ENCODE data around the gene GRIA2.
"Not testable (repeated sequence)": the region's sequence is repeated elsewhere in the genome, so short reads cannot be mapped to it uniquely, and the experiment has no call there.

The GRIA2 gene

DNA sequence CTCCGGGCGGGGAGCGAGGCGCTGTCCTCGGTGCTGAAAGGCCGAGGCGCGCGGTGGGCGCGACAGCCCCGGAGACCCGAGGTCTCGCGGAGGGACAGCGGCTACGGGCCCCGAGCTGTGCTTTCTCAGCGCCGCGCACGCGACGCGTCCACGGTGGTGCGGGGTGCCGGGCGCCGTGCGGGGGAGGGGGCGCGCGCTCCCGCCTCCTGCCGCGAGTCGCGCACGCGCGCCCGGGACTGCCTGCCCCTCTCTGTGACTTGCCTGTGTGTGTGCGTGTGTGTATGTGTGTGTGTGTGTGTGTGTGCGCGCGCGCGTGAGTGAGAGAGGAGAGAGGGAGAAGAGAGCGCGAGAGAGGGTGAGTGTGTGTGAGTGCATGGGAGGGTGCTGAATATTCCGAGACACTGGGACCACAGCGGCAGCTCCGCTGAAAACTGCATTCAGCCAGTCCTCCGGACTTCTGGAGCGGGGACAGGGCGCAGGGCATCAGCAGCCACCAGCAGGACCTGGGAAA, at the start of gene GRIA2:
Gene GRIA2, plus strand, starts transcription at position 358 of the 511 bp plus-strand sequence. CDS start 315 bp downstream, outside the sequence.
- DNase-seq, result no peak

DNA sequence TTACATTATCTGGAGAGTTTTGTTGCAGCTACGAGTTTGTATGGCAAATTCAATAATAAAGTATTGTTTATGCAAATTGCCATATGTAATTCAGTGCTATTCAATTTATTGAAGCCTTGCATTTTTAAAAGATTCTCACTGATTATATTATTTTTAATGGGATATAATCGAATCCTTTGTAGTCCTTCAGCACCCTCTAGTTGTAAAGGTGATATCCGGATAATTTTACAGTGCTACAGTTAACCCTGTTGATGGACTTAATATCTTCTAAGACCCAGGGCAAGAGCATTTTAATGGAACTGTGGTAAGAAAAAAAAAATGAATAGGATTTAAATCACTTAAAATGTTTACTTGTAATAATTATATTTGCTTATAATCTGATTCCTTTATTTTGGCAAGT, 48.5 kb upstream of the GRIA2 start:
- DNase-seq, result no peak

DNA sequence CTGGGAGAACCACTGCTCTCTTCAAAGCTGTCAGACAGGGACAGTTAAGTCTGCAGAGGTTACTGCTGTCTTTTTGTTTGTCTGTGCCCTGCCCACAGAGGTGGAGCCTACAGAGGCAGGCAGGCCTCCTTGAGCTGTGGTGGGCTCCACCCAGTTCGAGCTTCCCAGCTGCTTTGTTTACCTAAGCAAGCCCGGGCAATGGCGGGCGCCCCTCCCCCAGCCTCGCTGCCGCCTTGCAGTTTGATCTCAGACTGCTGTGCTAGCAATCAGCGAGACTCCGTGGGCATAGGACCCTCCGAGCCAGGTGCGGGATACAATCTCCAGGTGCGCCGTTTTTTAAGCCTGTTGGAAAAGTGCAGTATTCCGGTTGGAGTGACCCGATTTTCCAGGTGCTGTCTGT, 40.3 kb upstream of the GRIA2 start:
- DNase-seq, result not testable (repeated sequence)

DNA sequence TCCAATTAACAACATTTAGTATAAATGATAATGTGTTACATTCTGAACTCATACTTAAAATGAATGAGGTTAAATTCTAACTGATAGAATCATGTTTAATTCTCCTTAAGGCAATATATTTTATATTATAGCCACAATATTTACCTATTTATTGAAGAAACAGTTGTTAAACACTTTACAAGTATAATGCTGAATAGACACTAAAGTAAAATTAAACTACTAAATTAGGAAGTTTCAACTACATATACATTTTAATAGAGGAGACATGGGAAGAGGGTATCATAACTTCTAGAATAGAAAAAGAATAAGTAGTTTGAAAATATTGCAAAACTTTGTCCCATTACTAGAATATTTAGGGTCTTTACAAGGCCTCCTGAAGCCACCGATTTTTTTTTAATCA, 36.2 kb upstream of the GRIA2 start:
- DNase-seq, result no peak

DNA sequence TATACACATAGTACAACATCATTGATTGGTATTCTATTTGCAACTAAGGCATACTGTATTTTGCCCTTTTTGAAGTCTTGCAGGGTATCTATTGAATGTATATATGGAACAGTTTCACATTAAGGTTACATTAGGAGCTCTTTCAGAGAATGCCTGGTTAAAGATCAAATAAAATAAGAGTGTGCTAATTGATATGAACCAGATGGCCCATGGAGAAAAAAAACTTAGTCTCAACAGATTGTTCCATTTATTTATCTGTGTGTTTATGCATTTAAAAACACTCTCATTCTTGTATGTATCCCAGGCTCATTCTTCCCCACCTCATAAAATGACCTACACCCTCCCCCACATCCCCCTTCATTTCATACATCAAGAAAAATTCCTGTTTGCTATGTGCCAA, 35.2 kb upstream of the GRIA2 start:
- DNase-seq, result no peak

DNA sequence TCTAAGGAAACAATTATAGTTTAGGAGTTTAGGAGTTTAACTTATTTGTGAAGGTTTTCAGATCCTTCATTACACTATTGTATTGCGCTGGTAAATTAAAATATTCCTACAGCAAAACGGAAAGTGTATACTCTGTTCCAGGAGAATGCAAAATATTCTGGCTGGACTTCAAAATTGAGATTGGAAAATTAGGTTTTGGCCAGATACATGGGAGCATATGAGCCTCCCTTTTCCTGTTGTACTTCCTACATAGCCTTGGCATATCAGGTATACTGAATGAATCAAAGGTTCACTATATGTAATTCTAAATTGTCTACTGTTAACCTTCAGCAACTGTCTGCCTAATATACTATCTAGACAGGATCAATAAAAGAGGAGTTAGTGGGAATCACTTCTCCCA, 25.2 kb upstream of the GRIA2 start:
- no peak for DNase-seq

DNA sequence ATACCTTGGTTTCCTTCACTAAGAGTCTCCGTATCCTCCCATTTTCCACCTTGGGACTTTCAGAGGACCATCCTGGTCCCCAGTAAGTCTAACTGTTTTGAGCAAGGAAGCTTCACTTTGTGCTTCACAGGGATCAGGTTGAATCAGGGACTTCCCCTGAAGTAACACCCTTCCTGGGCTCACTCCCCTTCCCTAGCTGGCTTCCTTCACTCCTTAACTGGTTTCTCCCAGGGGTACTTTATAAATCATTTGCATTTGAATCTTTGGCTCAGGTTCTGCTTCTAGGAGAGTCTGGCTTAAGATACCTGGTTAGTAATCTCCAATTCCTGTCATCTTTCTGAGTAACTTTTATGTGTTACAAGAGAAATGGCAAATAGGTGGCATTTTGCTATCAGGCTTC, 24.5 kb upstream of the GRIA2 start:
- DNase-seq, result no peak

DNA sequence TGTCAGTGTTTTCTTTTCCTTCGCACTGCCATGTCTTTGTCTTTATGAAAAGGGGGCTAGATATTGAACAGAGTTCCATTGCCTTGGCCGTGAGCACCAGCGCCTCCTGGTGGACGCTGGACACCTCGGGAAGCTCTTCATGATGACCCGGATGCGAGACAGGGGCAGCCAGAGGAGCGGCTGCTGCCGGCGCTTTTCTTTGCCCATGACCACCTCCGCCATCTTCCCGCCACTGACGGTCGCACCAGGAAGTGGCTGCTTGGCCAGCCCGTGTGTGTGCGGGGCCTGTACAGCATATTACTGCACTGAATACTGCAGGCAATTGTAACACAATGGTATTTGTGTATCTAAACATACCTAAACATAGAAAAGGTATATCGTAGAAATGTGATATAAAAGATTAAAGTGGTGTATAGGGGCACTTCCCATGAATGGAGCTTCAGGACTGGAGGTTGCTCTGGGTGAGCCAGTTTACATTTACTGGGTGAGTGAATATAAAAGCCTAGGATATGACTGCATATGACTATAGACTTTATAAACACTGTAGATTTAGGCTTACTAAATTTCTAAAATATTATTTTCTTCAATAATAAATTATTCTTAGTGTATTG, 15.8 kb upstream of the GRIA2 start:
- no peak for DNase-seq

DNA sequence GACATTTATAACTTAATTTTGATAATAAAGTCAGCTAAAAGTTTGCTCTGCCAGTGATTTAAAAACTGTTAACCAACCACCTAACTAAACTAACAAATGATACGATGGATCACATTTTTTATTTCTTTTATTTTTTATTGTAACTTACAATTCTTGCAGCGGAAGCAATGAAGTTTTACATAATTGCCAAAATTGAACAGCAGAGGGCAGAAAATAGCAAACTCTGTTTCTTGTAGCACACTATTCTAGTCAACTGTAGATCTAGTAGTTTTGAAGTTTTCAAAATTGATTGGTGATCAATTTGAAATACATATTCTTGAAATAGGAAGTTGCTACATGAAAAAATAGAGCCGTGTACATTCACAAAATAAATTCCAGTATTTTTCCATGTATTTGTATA, 2.8 kb upstream of the GRIA2 start:
- DNase-seq, result no peak

DNA sequence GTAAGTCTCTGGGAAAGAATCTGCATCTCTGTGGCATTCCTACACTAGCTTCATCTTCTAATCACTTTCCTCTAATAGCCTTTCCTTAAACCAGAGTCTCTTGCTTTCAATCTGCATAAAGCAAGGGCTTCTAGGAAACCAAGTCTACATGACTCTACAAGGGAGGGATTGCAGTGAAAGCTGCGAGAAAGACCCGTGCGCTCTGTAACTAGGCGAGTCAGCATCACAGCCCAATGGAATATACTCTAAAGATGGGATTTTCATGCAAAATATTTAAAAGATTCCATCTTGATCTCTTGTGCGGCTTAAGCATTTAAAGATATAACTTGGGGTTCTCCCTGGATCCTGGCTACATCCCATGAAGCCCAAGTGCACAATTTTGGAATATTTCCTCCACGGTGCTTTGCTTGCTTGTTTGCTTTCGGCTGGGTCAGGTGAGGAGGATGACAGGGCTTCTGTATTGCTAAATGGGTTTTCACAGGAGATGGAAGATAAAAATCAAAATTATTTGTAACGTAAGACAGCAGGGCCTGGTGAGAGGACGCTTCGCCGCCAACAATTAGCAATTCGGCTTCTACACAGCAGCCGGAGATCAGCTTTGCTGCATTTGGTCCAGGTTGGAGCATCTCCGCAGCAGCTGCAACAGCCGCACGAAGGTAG, 687 bp upstream of the GRIA2 start:
- DNase-seq, result no peak

DNA sequence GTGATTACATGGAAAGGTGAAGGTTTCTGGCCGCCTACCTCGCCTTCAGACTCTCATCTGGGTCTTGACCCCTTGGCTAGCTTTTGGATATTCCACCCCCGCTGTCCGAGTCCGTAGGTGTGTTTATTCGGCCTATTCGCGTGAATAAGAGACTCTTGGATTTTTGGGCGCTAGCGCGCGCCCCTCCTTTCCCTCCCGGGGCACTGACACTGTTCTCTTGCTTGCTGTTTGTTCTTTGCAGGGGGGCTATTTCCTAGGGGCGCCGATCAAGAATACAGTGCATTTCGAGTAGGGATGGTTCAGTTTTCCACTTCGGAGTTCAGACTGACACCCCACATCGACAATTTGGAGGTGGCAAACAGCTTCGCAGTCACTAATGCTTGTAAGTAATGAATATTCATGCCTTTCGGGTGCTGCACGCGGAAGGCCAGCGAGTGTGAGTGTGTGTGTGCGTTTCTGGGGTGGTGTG, 932 bp downstream of the GRIA2 start:
- DNase-seq, result no peak

DNA sequence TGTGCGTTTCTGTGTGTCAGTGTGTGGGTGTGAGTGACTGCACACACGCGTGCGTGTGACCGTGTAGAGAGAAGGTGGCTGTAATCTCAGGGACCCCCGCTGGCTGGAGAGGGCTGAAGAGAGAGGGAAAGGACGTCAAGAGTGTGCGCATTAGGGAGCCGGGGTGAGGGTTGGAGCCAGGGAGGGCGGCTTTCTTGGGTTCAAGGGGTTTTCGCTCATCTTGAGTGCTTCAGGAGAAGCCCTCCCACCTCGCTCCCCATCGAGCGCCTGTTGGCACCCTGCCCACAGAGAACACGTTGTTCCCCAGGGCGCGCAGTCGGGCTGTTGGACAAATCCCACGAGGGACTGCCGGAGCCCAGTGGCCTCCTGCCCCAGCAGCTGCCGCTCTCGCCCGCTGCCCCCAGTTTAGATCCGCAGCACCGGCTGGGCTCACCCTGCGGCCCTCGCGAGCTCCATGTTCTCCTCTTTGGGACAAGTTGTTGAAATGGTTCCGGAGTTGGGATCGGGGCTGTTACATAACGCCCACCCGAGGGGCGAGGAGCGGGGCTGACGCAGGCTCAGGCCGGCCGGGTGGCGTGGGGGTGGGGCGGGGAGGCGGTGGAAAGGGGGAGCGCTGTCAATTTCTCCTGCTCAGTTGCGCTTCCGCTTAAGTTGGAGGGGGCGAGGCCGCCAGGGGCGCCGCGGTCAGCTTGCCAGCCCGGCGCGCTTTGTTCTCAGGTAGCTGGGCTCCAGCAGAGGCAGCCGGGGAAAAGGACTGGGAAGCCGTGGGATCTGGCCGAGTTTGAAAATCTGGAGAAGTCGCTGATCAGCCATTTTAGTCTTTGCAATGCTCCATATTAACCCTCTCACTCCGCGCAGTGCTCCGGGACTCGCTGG, 1.6 kb downstream of the GRIA2 start:
- no peak for DNase-seq

DNA sequence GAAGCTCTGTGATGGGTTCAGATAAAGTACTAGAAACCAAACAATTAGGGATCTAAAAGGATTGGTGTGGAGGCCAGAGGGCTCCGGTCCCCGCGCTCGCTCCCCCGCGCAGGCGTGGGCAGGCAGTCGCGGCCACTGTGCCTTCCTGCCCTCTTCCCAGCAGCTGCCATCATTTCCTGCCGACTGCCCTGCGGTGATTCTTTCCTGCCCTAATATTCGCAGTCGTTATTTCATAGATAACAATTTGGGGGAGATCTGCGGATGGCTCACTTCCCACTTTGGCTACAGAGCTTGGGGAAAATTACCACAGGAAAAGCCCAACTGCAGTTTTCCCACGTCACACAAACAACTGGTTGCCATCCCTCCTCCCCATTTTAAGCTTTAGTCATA, 2.2 kb downstream of the GRIA2 start:
- DNase-seq, result no peak

DNA sequence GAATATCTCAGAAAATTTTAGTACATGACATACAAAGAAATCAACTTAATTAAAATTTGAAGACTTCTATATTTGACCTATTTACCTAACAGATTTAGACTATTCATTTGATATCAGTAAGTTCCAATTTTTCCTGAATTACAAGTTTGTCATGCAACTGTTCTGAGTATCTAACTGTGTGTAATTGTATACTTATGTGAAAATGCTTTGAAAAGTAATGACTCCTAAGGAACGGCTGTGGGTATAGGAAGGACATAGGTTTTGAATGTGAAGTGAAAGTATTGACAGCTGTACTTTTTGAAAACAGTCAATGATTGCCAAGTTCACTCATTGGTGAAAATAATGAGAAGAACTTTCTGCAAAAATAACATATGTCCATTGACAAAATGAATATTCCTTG, 2.9 kb downstream of the GRIA2 start:
- DNase-seq, result no peak

DNA sequence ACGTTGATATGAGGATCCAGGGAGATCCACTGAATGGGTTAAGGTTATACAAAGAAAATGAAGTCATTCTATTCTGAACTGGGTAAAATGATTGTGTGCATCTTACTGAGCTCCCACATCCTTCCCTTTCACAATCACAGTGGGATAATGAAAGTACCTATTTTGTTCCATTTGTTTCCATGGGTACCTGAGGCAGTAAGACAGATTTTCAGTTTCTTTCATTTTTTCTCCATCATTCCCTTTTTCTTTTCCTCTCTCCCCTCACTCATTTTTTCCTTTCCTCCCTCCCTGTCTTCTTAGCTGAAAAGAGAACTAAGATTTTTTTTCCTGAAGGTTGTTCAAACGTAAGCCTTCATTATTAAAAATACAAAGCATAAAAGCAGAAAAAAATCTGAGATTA, 4.6 kb downstream of the GRIA2 start:
- no peak for DNase-seq

DNA sequence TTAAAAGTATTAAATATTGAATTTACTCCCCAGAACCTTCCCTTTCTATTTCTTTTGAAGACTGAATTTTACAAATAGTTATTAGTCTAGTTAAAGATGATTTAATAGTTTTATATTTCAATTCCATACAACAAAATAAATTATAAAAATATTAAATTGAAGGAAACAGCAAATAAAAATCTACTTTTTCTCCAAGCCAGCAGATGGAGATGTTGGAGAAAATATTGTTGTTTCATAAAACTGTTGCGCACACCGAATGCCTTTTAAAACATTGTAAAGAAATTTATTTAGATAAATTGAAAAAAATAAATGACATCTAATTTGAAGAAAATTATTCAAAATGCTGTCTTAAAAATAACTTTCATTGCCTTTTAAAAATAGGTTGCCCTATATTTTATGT, 5.5 kb downstream of the GRIA2 start:
- DNase-seq, result no peak

DNA sequence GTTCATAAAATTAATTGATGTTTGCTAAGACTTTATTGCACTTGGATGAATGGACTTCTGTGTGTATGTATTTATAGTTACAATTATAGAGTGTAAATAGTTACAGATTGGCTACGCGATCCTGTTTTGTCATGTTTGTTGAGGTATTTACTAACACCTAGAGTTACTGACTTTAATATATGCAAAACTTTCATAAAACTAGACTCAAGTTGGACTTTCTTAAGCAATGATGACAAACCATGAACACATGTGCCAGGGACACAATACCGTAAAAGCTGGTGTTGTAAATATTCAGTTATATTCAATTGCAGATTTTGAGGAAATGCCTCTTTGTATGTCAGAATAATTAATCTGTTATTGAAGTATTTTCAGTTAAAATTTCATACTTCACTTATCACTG, 6.1 kb downstream of the GRIA2 start:
- DNase-seq, result no peak

DNA sequence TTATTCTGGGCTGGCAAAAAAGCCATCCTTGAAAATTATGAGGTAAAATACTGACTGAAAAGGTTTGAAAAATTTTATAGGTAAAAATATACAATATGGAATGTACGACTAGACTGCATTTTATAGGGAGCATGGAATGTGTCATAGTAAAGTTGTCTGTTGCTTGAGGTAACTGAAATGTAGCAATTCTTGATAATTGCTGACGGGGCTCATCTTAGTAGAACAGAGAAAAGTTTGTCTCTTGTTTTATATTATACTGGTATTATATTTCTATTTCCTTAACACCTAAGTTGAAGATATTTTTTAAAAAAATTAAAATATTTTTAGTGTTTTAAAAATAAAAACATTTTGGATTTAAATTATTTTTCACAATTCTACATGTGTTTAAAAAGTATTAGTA, 11.0 kb downstream of the GRIA2 start:
- no peak for DNase-seq

DNA sequence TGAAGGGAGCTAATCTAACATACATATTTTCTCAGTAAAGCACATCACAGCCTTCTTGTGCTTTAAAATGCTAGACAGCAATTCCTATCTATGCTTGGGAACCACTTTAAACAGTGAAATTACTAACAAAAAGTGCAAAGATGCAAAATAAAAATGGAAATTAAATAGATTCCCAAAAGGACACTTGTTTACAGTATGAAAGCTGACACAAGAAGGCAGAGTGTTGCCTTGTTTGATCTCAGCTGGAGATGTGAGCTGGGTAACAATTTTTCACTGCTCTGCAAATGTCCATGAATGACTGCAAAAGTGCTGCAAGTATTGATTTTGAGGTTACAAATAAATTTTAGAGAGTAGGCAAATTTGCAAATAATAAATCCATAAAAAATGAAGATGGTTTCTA, 22.3 kb downstream of the GRIA2 start:
- DNase-seq, result no peak

DNA sequence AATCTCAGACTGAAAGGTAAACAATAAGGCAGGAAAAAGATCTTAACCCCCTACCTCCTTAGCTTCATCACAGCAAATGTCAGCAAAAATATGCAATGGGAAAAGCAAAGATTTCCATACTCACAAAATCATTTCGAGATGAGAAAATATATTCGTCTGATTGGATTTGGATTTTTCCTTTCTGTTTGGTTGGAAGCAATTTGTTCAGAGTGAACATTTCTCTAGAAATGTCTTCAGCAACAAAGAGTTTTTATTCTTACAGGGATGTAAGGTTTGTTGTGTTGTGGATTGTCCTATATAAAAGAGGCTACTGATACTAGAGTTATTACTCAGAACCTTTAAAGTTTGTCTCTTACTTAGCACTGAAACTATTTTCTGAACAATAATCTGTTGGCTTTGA, 23.8 kb downstream of the GRIA2 start:
- DNase-seq, result no peak

DNA sequence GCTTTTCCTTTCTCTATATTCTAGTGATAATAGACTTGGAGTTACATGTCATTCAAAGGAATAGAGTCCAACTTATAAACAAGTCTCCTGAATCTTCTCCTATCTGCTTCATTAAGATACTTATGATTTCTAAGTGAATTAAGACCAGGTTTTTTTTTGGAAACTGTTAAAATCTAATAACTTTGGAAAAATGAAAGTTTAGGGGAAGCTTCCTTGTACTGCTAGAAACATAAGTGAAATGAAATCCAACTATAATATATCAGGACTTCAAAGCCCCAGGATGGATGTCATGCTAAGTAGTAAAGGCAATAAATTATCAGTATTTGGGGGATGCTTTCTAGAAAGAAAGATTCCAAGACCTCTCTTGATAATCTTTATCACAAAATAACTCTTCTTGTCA, 24.8 kb downstream of the GRIA2 start:
- DNase-seq, result no peak

DNA sequence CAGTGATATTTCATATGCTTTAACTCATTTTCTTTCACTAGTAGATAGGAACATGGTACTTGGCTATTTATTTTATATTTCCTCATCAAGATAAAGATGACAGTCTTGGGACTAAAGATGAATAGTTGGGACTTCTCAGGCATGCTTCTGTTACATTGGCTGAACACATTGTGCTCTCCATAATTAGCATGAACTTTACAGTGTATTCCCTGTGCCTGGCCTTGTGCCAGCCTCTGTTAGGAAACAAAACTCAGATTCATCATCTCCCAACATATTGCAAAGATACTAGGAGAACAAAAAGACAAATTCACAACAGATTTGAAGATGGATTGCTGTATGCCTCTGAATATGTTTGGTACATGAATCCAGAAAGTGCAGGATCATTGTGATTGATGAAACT, 26.4 kb downstream of the GRIA2 start:
- DNase-seq, result no peak

DNA sequence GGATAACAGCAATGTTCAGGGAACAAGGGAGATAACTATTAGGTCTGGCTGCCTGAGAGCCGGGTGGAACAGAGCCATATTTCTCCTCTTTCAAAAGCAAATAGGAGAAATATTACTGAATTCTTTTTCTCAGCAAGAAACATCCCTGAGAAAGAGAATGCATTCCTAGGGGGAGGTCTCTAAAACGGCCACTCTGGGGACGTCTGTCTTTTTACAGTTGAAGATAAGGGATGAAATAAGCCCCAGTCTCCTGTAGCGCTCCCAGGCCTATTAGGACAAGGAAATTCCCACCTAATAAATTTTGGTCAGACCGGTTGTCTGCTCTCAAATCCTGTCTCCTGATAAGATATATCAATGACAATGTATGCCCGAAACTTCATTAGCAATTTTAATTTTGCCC, 37.6 kb downstream of the GRIA2 start:
- not testable (repeated sequence) for DNase-seq

DNA sequence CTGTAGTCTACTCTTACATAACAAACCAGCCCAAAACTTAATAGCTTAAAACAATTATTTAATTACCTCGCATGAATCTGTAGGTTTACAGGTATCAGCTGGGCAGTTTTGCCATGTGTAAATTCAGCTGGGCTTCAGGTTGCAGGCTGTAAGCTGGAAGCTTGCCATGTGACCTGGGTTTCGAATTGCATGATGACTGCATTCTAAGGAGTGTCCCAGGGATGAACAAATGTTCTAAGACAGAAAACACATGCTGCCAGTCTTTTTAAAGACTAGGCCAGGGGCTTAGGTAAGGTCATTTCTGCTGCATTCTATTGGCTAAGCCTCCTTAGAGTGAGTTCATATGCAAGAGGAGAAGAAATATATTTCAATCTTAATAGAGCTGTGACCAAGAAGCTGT, 44.8 kb downstream of the GRIA2 start:
- no peak for DNase-seq

All from activated CD4-positive, alpha-beta T cell treated with anti-CD3 and anti-CD28 coated beads for 4 hours (primary cell).